IMR-90 (cell line): Measurements from ENCODE around the gene PLCZ1. TPM values are rescaled to one million over a fixed set of nuclear protein-coding genes. Genes with fewer than 3 reads are reported as not detected.

Experiments
- ATAC-seq: fragments of 200-7000 bp; cut with Tn5 transposase; 2 replicates; pipeline ENCODE4 v1.9.1; 2020; ENCODE audit warnings: low read depth, mild to moderate bottlenecking, moderate library complexity
- BruUV-seq: library from RNA; stranded (reverse); fragments of 400-500 nt; replicated peaks from 2 replicates; lab custom pipeline; 2021; lab: Mats Ljungman, UMichigan
- CTCF ChIA-PET: fragments of 300-600 bp; formaldehyde crosslinking; extraction: SDS; loops from one replicate; lab custom pipeline; 2021; ENCODE audit warnings: antibody characterized with exemption; lab: Yijun Ruan, JAX
- POLR2A ChIA-PET: fragments of 300-600 bp; sonication (Branson Sonifier 250); formaldehyde crosslinking; loops from one replicate; lab custom pipeline; 2022; ENCODE audit warnings: antibody characterized with exemption; ENCODE audit not compliant: unreplicated experiment; lab: Charles Lee
- DNase-seq: peaks from one replicate; pipeline ENCODE4 v3.0.0; 2013
- H2AFZ ChIP-seq: replicated peaks from 2 replicates; pipeline ENCODE3; 2013; ENCODE audit warnings: low read length, mild to moderate bottlenecking; ENCODE audit not compliant: poor library complexity
- H2AK5ac ChIP-seq: 2 replicates; pipeline ENCODE4 v1.6.1; 2013; ENCODE audit warnings: low read depth, low read length, inconsistent platforms
- H2AK9ac ChIP-seq: replicated peaks from 2 replicates; pipeline ENCODE3; 2013; ENCODE audit warnings: mild to moderate bottlenecking, low read depth, low read length, moderate library complexity; ENCODE audit not compliant: poor library complexity
- H2BK120ac ChIP-seq: 2 replicates; pipeline ENCODE4 v1.6.1; 2013; ENCODE audit warnings: low read depth, low read length, inconsistent platforms
- H2BK15ac ChIP-seq: 3 replicates; pipeline ENCODE4 v1.6.1; 2013; ENCODE audit warnings: low read depth, low read length, inconsistent platforms
- H2BK20ac ChIP-seq: 2 replicates; pipeline ENCODE4 v1.6.1; 2013; ENCODE audit warnings: low read depth, mild to moderate bottlenecking, inconsistent platforms, low read length, moderate library complexity
- H2BK5ac ChIP-seq: 2 replicates; pipeline ENCODE4 v1.6.1; 2013; ENCODE audit warnings: mild to moderate bottlenecking, low read depth, low read length, inconsistent platforms; ENCODE audit not compliant: poor library complexity, severe bottlenecking
- H3K14ac ChIP-seq: replicated peaks from 2 replicates; pipeline ENCODE4 v1.6.1; 2013; ENCODE audit warnings: low read depth, low read length, inconsistent platforms
- H3K18ac ChIP-seq: 2 replicates; pipeline ENCODE4 v1.6.1; 2013; ENCODE audit warnings: low read depth, low read length, control low read depth
- H3K23ac ChIP-seq: 2 replicates; pipeline ENCODE4 v1.6.1; 2013; ENCODE audit warnings: low read depth, low read length, inconsistent platforms
- H3K27ac ChIP-seq: 2 replicates; pipeline ENCODE4 v1.5.1; 2013; ENCODE audit warnings: mild to moderate bottlenecking, control low read depth, low read length; ENCODE audit not compliant: insufficient read depth
- H3K27me3 ChIP-seq: 2 replicates; pipeline ENCODE4 v1.6.1; 2013; ENCODE audit warnings: low read length; ENCODE audit not compliant: control insufficient read depth, insufficient read depth
- H3K36me3 ChIP-seq: 2 replicates; pipeline ENCODE4 v1.6.1; 2013; ENCODE audit warnings: low read length, mixed read lengths; ENCODE audit not compliant: control insufficient read depth, insufficient read depth
- H3K4ac ChIP-seq: 2 replicates; pipeline ENCODE4 v1.6.1; 2013; ENCODE audit warnings: low read depth, low read length, inconsistent platforms
- H3K4me1 ChIP-seq: 2 replicates; pipeline ENCODE4 v1.6.1; 2013; ENCODE audit warnings: low read length, mixed read lengths; ENCODE audit not compliant: control insufficient read depth, insufficient read depth
- H3K4me2 ChIP-seq: 2 replicates; pipeline ENCODE4 v1.6.1; 2013; ENCODE audit warnings: low read depth, mild to moderate bottlenecking, control low read depth, low read length, moderate library complexity
- H3K4me3 ChIP-seq: 2 replicates; pipeline ENCODE4 v1.5.1; 2013; ENCODE audit warnings: low read depth, mild to moderate bottlenecking, control low read depth, low read length, moderate library complexity; ENCODE audit not compliant: insufficient read depth
- H3K56ac ChIP-seq: 2 replicates; pipeline ENCODE4 v1.6.1; 2013; ENCODE audit warnings: low read length, inconsistent platforms; ENCODE audit not compliant: insufficient read depth; ENCODE audit errors: extremely low read depth
- H3K79me1 ChIP-seq, 2 experiments: 2 replicates each; pipeline ENCODE4 v1.6.1; 2013; ENCODE audit warnings: low read length in 2 of 2, inconsistent platforms in 1 of 2, low read depth in 1 of 2
- H3K9ac ChIP-seq: 2 replicates; pipeline ENCODE4 v1.6.1; 2013; ENCODE audit warnings: low read depth, low read length, control low read depth
- H3K9me1 ChIP-seq: 2 replicates; pipeline ENCODE4 v1.6.1; 2013; ENCODE audit warnings: low read length, inconsistent platforms; ENCODE audit not compliant: insufficient read depth
- H3K9me3 ChIP-seq: 2 replicates; pipeline ENCODE4 v1.6.1; 2013; ENCODE audit warnings: low read length; ENCODE audit not compliant: control insufficient read depth, insufficient read depth
- H4K20me1 ChIP-seq: 2 replicates; pipeline ENCODE4 v1.6.1; 2013; ENCODE audit warnings: low read length, inconsistent platforms; ENCODE audit not compliant: insufficient read depth
- H4K5ac ChIP-seq: 2 replicates; pipeline ENCODE4 v1.6.1; 2013; ENCODE audit warnings: mild to moderate bottlenecking, low read depth, low read length, control low read depth
- H4K8ac ChIP-seq, 2 experiments: 2 replicates each; pipeline ENCODE4 v1.6.1; 2013; ENCODE audit warnings: low read depth in 2 of 2, low read length in 2 of 2, control low read depth in 1 of 2, inconsistent platforms in 1 of 2
- H4K91ac ChIP-seq: 2 replicates; pipeline ENCODE4 v1.6.1; 2013; ENCODE audit warnings: low read depth, low read length, inconsistent platforms; ENCODE audit not compliant: insufficient read depth
- CEBPB ChIP-seq: IDR thresholded peaks from 2 replicates; pipeline ENCODE4 v1.6.1; 2012; ENCODE audit warnings: low read depth, low read length, improper control_type of control experiment
- CHD1 ChIP-seq: IDR thresholded peaks from 2 replicates; pipeline ENCODE4 v1.6.1; 2012; ENCODE audit warnings: low read depth, low read length, improper control_type of control experiment
- ELK1 ChIP-seq: fragments of 150-350 bp; IDR thresholded peaks from 2 replicates; pipeline ENCODE4 v1.6.1; 2016; ENCODE audit warnings: low read depth, mild to moderate bottlenecking, low read length, moderate library complexity, borderline replicate concordance
- FOS ChIP-seq: fragments of 150-350 bp; IDR thresholded peaks from 2 replicates; pipeline ENCODE4 v1.6.1; 2016; ENCODE audit warnings: low read depth, low read length
- MAFK ChIP-seq: IDR thresholded peaks from 2 replicates; pipeline ENCODE4 v1.6.1; 2012; ENCODE audit warnings: low read depth, low read length, improper control_type of control experiment
- MAZ ChIP-seq: IDR thresholded peaks from 2 replicates; pipeline ENCODE4 v1.6.1; 2012; ENCODE audit warnings: low read depth, mild to moderate bottlenecking, low read length, improper control_type of control experiment, moderate library complexity, borderline replicate concordance
- MXI1 ChIP-seq: IDR thresholded peaks from 2 replicates; pipeline ENCODE4 v1.6.1; 2012; ENCODE audit warnings: low read depth, mild to moderate bottlenecking, low read length, moderate library complexity, borderline replicate concordance
- NFE2L2 ChIP-seq: fragments of 150-350 bp; IDR thresholded peaks from 2 replicates; pipeline ENCODE4 v1.6.1; 2016; ENCODE audit warnings: low read depth, mild to moderate bottlenecking, low read length
- RCOR1 ChIP-seq: IDR thresholded peaks from 2 replicates; pipeline ENCODE4 v1.6.1; 2012; ENCODE audit warnings: mild to moderate bottlenecking, low read length, improper control_type of control experiment; ENCODE audit not compliant: insufficient replicate concordance
- SMC3 ChIP-seq: fragments of 150-350 bp; IDR thresholded peaks from 2 replicates; pipeline ENCODE4 v1.6.1; 2016; ENCODE audit warnings: low read depth, mild to moderate bottlenecking, antibody characterized with exemption, low read length, moderate library complexity
- WGBS, 2 experiments: methylation state at CpG; one replicate each; pipeline versions ENCODE4 v1.1.5 to v1.1.7; 2013; ENCODE audit warnings: missing lambda C conversion rate in 2 of 2; ENCODE audit not compliant: insufficient read length in 1 of 2; ENCODE audit errors: extremely low coverage in 2 of 2; 5-methylcytosine and 5-hydroxymethylcytosine counted together
- dilution Hi-C: fragments of 300-500 bp; cut with HindIII; formaldehyde crosslinking; loops from one replicate; pipeline ENCODE4 v1.14.3; 2018; ENCODE audit warnings: low sequenced_read_pairs; ENCODE audit not compliant: unreplicated experiment
- in situ Hi-C: fragments of 300-500 bp; cut with MboI; formaldehyde crosslinking; loops from 3 replicates; pipeline ENCODE4 v1.14.3; 2019; ENCODE audit warnings: low sequenced_read_pairs, inconsistent platforms, mixed read lengths
- intact Hi-C: fragments of 100-400 bp; cut with micrococcal nuclease; formaldehyde crosslinking; loops from 2 replicates; pipeline ENCODE4 v1.10.0; 2022
- polyA plus RNA-seq, 3 experiments: library from polyadenylated mRNA; depleted of rRNA; stranded (reverse); fragments of >200 nt; gene quantifications; 2 replicates each; pipeline ENCODE4 v1.2.3, GENCODE V29; 2012; ENCODE audit warnings: low replicate concordance in 1 of 3
- total RNA-seq: library from RNA; depleted of rRNA; stranded (reverse); fragments of >200 nt; gene quantifications from 2 replicates; pipeline ENCODE4 v1.2.3, GENCODE V29; 2012
- TF ChIP-seq, protein P1 (sequence below): conservative IDR thresholded peaks from 2 replicates; pipeline ENCODE4 v1.5.1; 2012; ENCODE audit warnings: mild to moderate bottlenecking, low read depth, low read length, improper control_type of control experiment

PLCZ1 gene
- total and polyA plus RNA-seq, 2 of the 4 experiments (the other 2 are of a cell fraction): not detected

- peaks cover 6% of the 10 kb centered on the region for H3K9me3 ChIP-seq
- H4K8ac ChIP-seq: no peak overlapping the region
- H3K56ac ChIP-seq: no peak overlapping the region
- TF ChIP-seq RCOR1 (no peak), MAFK (no peak), FOS (no peak), MAZ (no peak), NFE2L2 (no peak), MXI1 (no peak), SMC3 (no peak), CEBPB (no peak), CHD1 (no peak), ELK1 (no peak)
- TF ChIP-seq, protein P1, sequence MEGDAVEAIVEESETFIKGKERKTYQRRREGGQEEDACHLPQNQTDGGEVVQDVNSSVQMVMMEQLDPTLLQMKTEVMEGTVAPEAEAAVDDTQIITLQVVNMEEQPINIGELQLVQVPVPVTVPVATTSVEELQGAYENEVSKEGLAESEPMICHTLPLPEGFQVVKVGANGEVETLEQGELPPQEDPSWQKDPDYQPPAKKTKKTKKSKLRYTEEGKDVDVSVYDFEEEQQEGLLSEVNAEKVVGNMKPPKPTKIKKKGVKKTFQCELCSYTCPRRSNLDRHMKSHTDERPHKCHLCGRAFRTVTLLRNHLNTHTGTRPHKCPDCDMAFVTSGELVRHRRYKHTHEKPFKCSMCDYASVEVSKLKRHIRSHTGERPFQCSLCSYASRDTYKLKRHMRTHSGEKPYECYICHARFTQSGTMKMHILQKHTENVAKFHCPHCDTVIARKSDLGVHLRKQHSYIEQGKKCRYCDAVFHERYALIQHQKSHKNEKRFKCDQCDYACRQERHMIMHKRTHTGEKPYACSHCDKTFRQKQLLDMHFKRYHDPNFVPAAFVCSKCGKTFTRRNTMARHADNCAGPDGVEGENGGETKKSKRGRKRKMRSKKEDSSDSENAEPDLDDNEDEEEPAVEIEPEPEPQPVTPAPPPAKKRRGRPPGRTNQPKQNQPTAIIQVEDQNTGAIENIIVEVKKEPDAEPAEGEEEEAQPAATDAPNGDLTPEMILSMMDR: no peak
- H2AK5ac ChIP-seq: no peak overlapping the region
- H3K36me3 ChIP-seq: no peaks in the 10 kb centered on the region
- H2BK15ac ChIP-seq: no peak overlapping the region
- H3K14ac ChIP-seq: no peak overlapping the region
- dilution Hi-C loops: no loop called here
- H3K23ac ChIP-seq: no peak overlapping the region
- no peaks in the 10 kb centered on the region for H3K79me1 ChIP-seq
- no peak overlapping the region for H3K4me3 ChIP-seq
- H4K20me1 ChIP-seq: no peaks in the 10 kb centered on the region
- no peak overlapping the region for H2AK9ac ChIP-seq
- no CpG with 5 or more reads among the region's 5 CpGs for WGBS, 2 experiments
- H2BK5ac ChIP-seq: no peak overlapping the region
- no peaks in the 10 kb centered on the region for H3K27me3 ChIP-seq
- no peak overlapping the region for H4K5ac ChIP-seq
- no peak overlapping the region for H4K91ac ChIP-seq
- H3K9ac ChIP-seq: no peak overlapping the region
- no peaks in the 10 kb centered on the region for H3K4me1 ChIP-seq
- intact Hi-C loops: no loop called here
- CTCF ChIA-PET: interaction anchor here (0.6 kb wide), 2 partner anchors 10 to 20 kb away, joined by 3 read pairs; no protein-coding TSS in a partner anchor
- POLR2A ChIA-PET: no interaction called here
- no TSS peak for BruUV-seq
- no peak overlapping the region for H3K4me2 ChIP-seq
- no peaks in the 10 kb centered on the region for H3K9me1 ChIP-seq
- in situ Hi-C loops: no loop called here
- no peak overlapping the region for H3K18ac ChIP-seq
- ATAC-seq (no peak), DNase-seq (no peak)
- H2BK20ac ChIP-seq: no peak overlapping the region
- no peak overlapping the region for H2AFZ ChIP-seq
- no peak overlapping the region for H3K4ac ChIP-seq
- H2BK120ac ChIP-seq: no peak overlapping the region
- H3K27ac ChIP-seq: no peak overlapping the region
These were observed 6.7 kb downstream of the PLCZ1 start for GRCh38 chr12:18731156-18731555.
